ENCODE results near the gene ITGAX.

DNA sequence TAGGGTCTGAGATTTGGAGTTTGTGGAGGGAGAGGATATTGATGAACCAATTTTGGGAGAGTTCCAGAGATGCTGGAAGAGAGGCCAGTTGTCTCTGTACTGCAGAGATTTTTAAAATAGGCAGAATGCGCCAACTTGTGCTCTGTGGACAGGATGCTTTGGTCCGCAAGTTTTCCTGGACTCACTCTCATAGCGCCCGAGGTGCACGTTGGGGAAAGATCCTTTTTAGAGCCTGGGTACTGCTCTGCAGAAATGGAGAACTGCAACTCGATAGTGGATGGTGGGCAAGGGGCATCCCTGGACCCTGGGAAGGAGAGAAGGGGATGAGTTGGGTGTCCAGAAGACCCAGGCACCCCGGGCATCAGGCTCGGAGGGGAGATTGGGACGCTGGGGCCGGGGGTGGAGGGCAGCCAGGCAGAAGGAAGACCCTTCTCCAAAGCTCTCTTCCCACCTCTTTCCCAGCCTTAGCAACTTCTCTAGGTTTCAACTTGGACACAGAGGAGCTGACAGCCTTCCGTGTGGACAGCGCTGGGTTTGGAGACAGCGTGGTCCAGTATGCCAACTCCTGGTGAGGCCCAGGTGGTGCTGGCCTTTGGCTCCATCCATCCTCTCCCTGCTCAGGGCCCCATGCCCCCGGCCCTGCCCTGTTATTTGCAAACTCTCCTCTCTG lies 590 bp downstream of the ITGAX start:
- TF ChIP-seq, protein P1, sequence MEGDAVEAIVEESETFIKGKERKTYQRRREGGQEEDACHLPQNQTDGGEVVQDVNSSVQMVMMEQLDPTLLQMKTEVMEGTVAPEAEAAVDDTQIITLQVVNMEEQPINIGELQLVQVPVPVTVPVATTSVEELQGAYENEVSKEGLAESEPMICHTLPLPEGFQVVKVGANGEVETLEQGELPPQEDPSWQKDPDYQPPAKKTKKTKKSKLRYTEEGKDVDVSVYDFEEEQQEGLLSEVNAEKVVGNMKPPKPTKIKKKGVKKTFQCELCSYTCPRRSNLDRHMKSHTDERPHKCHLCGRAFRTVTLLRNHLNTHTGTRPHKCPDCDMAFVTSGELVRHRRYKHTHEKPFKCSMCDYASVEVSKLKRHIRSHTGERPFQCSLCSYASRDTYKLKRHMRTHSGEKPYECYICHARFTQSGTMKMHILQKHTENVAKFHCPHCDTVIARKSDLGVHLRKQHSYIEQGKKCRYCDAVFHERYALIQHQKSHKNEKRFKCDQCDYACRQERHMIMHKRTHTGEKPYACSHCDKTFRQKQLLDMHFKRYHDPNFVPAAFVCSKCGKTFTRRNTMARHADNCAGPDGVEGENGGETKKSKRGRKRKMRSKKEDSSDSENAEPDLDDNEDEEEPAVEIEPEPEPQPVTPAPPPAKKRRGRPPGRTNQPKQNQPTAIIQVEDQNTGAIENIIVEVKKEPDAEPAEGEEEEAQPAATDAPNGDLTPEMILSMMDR (IDR thresholded peaks at IDR 0.05), result no peak
- TF ChIP-seq POLR2A (IDR thresholded peaks at IDR 0.05), result no peak

All from tibial nerve (tissue), 3 donors.